C4-2B (cell line): ENCODE measurements around the gene RASA3.

ENCODE experiments used
- CTCF ChIP-seq: fragments of 450-650 bp; conservative IDR thresholded peaks from 2 replicates; pipeline ENCODE4 v1.5.1; 2017; ENCODE audit warnings: mild to moderate bottlenecking
- ZFX ChIP-seq: fragments of 450-650 bp; IDR thresholded peaks from 2 replicates; pipeline ENCODE4 v1.6.1; 2017

- TF ChIP-seq CTCF (no peak), ZFX (no peak)
Observed at GRCh38 chr13:114167885-114168284, 35.5 kb upstream of the RASA3 start.
